ENCODE data around the gene POLR3G.

POLR3G gene, protein sequence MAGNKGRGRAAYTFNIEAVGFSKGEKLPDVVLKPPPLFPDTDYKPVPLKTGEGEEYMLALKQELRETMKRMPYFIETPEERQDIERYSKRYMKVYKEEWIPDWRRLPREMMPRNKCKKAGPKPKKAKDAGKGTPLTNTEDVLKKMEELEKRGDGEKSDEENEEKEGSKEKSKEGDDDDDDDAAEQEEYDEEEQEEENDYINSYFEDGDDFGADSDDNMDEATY

DNA sequence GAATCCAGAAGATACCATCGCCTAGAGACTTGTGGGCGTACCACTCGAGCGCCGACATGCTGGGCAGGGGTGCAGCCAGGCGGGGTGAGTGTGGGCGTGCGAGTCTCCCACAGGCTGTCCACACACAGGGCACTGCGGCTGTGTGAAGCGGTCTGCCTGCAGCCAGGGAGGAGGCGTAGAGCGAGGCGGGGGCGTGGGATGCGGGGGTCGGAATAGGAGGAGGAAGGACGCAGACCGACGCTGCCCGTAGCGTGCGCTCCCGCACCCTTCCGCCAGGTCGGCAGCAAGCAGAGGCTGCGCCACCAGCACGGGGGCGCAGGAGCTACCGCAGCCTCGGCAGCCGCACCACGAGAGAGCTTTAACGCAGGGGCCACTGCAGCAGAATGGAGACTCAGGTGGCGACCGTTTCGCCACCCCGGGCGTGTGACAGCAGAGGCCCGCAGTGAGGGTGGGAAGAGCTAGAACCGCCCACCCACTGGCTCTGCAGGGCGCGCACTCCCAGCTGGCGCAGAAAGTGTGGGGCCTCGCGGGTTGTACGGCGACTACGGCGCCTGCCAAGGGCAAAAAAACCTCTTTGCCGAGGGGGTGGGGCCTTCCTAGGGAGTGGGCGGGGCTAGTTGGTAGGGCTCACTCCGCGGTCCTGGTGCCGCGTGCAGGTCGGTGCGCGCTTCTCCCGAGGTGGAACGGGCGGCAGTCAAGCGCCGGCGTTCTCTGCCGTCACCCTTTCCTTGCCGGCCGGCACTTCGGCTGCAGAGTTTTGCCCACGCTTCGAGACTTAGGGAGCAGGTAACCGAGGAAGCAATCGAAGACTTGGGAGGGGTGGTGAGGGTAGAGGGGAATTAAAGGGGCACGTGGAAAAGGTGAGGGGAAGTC lies at the start of gene POLR3G, which contains the start of gene MBLAC2:
POLR3G (plus strand) TSS at position 630 of the 873 bp plus-strand sequence. CDS start 10,704 bp downstream, outside the sequence.
MBLAC2 (minus strand) TSS at position 537 of the 873 bp plus-strand sequence; CDS start at position 58, 479 bp downstream.
- in situ Hi-C loops (cut with MboI; ENCODE audit: low sequenced_read_pairs, unreplicated experiment) = no loop called here
- DNase-seq (ENCODE audit: low spot score) = peak; percentile 95
- TF ChIP-seq, protein P1, sequence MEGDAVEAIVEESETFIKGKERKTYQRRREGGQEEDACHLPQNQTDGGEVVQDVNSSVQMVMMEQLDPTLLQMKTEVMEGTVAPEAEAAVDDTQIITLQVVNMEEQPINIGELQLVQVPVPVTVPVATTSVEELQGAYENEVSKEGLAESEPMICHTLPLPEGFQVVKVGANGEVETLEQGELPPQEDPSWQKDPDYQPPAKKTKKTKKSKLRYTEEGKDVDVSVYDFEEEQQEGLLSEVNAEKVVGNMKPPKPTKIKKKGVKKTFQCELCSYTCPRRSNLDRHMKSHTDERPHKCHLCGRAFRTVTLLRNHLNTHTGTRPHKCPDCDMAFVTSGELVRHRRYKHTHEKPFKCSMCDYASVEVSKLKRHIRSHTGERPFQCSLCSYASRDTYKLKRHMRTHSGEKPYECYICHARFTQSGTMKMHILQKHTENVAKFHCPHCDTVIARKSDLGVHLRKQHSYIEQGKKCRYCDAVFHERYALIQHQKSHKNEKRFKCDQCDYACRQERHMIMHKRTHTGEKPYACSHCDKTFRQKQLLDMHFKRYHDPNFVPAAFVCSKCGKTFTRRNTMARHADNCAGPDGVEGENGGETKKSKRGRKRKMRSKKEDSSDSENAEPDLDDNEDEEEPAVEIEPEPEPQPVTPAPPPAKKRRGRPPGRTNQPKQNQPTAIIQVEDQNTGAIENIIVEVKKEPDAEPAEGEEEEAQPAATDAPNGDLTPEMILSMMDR (IDR thresholded peaks at IDR 0.05; ENCODE audit: borderline replicate concordance, control extremely low read depth, extremely low read depth, insufficient read depth, missing control alignments) = no peak

DNA sequence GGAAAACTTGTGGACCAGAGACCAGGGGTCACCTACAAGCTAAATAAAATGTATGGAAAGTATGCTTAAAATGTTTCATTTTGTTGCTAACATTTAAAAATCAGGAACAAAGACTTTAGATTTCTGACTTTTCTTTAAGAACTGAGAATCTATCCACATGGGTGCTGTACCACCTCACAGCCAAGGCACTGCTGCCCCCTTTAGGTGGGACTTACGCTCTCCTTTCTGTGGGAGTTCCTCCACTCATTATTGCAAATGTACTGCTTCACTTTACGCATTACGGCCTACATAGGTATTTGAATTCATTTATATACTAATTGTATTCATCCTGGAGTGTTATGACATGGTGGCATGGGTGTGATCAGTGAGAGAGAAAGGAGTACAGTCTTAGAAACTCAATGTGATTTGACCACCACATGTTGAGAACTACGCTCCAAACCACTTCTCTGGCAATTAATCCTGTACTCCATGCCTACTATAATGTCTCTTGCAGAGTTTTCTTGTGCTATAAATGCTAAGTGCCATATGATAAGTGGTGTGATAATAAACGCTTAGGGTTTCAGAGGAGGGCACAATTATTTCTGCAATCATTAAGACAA lies 40.4 kb upstream of the POLR3G start:
- DNase-seq (ENCODE audit: low spot score) = no peak
- in situ Hi-C loops (cut with MboI; ENCODE audit: low sequenced_read_pairs, unreplicated experiment) = loop anchor here (10.0 kb wide), 1 partner anchor 171 kb away; no protein-coding TSS in a partner anchor
- TF ChIP-seq, protein P1 (IDR thresholded peaks at IDR 0.05; ENCODE audit: borderline replicate concordance, control extremely low read depth, extremely low read depth, insufficient read depth, missing control alignments) = peak; percentile 59

DNA sequence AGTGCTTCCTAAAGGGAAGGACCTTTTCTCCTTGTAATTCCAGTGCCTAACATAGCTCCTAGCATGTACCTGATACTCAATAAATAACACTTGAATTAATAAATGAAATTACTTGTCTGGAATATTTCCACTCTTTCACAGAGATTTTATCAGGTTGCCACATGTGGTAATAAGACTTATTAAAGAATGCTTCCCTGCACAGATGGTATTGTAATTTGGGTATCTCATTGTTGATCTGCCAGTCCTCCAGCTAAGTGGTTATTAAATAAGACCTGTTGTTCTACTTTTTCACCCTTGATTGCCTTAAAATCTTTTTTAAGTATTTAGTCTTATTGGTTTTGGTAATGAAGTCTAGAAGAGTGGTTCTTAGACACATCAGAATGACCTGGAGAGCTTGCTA lies 37.0 kb upstream of the POLR3G start:
- no peak for DNase-seq (ENCODE audit: low spot score)
- TF ChIP-seq, protein P1 (IDR thresholded peaks at IDR 0.05; ENCODE audit: borderline replicate concordance, control extremely low read depth, extremely low read depth, insufficient read depth, missing control alignments) = no peak
- in situ Hi-C loops (cut with MboI; ENCODE audit: low sequenced_read_pairs, unreplicated experiment) = loop anchor here (10.0 kb wide), 1 partner anchor 167 kb away; no protein-coding TSS in a partner anchor

DNA sequence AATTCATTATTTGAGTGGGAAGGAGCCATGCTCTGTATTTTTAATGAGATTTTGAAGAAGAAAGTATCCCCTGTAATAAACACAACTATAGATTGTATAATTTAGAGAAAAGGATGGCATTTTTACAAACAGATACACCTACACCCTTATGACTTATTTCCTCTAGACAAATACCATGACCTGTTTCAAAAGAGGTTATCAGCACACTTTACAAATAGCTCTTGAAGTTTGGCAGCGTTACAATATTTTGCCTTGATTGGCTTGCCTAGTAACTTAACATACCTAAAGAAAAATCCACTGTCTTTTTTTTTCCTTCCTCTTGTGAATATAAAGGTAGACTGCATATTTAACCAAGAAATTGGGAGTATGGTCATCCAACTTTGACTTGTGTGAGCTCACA lies 36.6 kb upstream of the POLR3G start:
- in situ Hi-C loops (cut with MboI; ENCODE audit: low sequenced_read_pairs, unreplicated experiment) = loop anchor here (10.0 kb wide), 1 partner anchor 167 kb away; no protein-coding TSS in a partner anchor

DNA sequence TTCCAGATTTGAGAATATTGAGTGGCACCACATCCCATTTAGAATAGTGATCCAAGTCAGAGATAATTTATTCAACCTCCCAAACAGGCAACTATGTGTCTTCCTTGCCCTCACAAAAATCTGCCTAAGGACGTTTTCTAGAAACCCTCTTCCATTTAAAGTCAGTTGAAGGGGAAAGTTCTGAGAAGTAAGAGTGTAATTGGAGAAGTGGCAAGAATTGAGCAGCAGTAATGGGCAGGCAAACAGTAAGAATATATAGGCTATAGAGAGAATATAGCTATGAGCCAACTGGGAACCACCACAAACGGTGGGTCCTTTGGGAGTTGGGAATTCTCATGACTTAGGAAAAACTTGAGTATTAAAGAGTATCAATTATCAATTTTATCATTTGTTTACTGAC lies 34.0 kb upstream of the POLR3G start:
- DNase-seq (ENCODE audit: low spot score) = no peak
- in situ Hi-C loops (cut with MboI; ENCODE audit: low sequenced_read_pairs, unreplicated experiment) = loop anchor here (10.0 kb wide), 1 partner anchor 344 kb away; no protein-coding TSS in a partner anchor
- TF ChIP-seq, protein P1 (IDR thresholded peaks at IDR 0.05; ENCODE audit: borderline replicate concordance, control extremely low read depth, extremely low read depth, insufficient read depth, missing control alignments) = no peak

More for the DNA sequence above, 36.6 kb upstream of the POLR3G start:
- TF ChIP-seq, protein P1 (IDR thresholded peaks at IDR 0.05; ENCODE audit: borderline replicate concordance, control extremely low read depth, extremely low read depth, insufficient read depth, missing control alignments) = no peak
- no peak for DNase-seq (ENCODE audit: low spot score)

DNA sequence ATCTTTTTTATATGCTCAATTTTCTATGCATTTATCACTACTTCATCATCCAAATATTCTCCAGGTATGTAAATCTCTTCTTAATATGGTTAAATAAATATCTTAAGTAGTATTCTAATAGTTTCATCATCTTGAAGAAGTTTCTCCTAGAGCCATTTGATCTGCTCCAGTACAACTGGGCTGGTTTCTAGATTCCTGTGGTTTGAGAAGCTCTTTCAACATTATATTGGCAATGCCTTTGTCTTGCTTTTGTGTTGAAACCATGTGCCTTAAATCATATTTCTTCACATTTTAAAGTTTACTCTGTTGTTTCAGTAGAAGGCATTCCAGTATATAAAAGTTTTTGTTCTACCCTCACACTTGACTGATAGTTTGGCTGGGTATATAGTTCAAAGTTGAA lies 27.7 kb upstream of the POLR3G start:
- in situ Hi-C loops (cut with MboI; ENCODE audit: low sequenced_read_pairs, unreplicated experiment) = loop anchor here (10.0 kb wide), 1 partner anchor 338 kb away; no protein-coding TSS in a partner anchor
- TF ChIP-seq, protein P1 (IDR thresholded peaks at IDR 0.05; ENCODE audit: borderline replicate concordance, control extremely low read depth, extremely low read depth, insufficient read depth, missing control alignments) = no peak
- no peak for DNase-seq (ENCODE audit: low spot score)
